Stimulated activated CD4-positive, alpha-beta T cell treated with anti-CD3 and anti-CD28 coated beads, Interleukin-1b, Interleukin-23, amount 100 ng/mL, for 4 hours (primary cell): ENCODE results near the gene OSCP1.

Source experiments
- DNase-seq, 2 donors: peaks; one replicate each; pipeline ENCODE4 v3.0.0-alpha.2; 2020; ENCODE audit warnings: low read depth in 2 of 2

OSCP1 gene

GRCh38 chr1:36447450-36447849, 2.8 kb downstream of the OSCP1 start:
- DNase-seq, result no peak

- DNase-seq, result no peak
These were observed 3.5 kb downstream of the OSCP1 start for GRCh38 chr1:36446746-36447145.

GRCh38 chr1:36446271-36446670, 4.0 kb downstream of the OSCP1 start:
- no peak for DNase-seq

- DNase-seq, result no peak
These were observed 7.0 kb downstream of the OSCP1 start for GRCh38 chr1:36443297-36443696.

- DNase-seq, result no peak
These were observed 7.9 kb downstream of the OSCP1 start for GRCh38 chr1:36442337-36442736.

GRCh38 chr1:36440646-36441045, 9.6 kb downstream of the OSCP1 start:
- no peak for DNase-seq

GRCh38 chr1:36440044-36440443, 10.2 kb downstream of the OSCP1 start:
- no peak for DNase-seq

GRCh38 chr1:36438715-36439114, 11.5 kb downstream of the OSCP1 start:
- no peak for DNase-seq

- DNase-seq, result no peak
These were observed 13.4 kb downstream of the OSCP1 start for GRCh38 chr1:36436821-36437220.

GRCh38 chr1:36433102-36433501, 17.1 kb downstream of the OSCP1 start:
- DNase-seq, result no peak

- DNase-seq, result no peak
These were observed 17.6 kb downstream of the OSCP1 start for GRCh38 chr1:36432616-36433015.

GRCh38 chr1:36425791-36426190, 24.5 kb downstream of the OSCP1 start:
- DNase-seq, result no peak

- DNase-seq, result no peak
These were observed 28.6 kb downstream of the OSCP1 start for GRCh38 chr1:36421649-36422048.

- DNase-seq, result peak; percentile 92 to 93
These were observed 29.4 kb downstream of the OSCP1 start for GRCh38 chr1:36420836-36421317.

- DNase-seq, result no peak
These were observed 29.8 kb downstream of the OSCP1 start for GRCh38 chr1:36420409-36420808.

GRCh38 chr1:36419569-36419968, 30.7 kb downstream of the OSCP1 start:
- no peak for DNase-seq

GRCh38 chr1:36419140-36419539, 31.1 kb downstream of the OSCP1 start:
- DNase-seq, result no peak

GRCh38 chr1:36417931-36418330, 32.3 kb downstream of the OSCP1 start:
- no peak for DNase-seq

GRCh38 chr1:36415661-36416326, 34.5 kb downstream of the OSCP1 start:
- DNase-seq, result no peak

- DNase-seq, result no peak
These were observed 35.9 kb downstream of the OSCP1 start for GRCh38 chr1:36414384-36414783.

- no peak for DNase-seq
These were observed 38.3 kb downstream of the OSCP1 start for GRCh38 chr1:36411674-36412648.

GRCh38 chr1:36408479-36408878, 41.8 kb downstream of the OSCP1 start:
- no peak for DNase-seq

GRCh38 chr1:36406440-36406839, 43.8 kb downstream of the OSCP1 start:
- DNase-seq, result no peak
